GM12892 (cell line): ENCODE results near the gene PNMA8C.

ENCODE experiments used
- POLR2A ChIP-seq: IDR thresholded peaks from 2 replicates; pipeline ENCODE4 v1.6.1; 2011; ENCODE audit warnings: low read depth, low read length, control low read depth
- POLR2AphosphoS5 ChIP-seq: IDR thresholded peaks from 2 replicates; pipeline ENCODE4 v1.6.1; 2011; ENCODE audit warnings: low read depth, low read length, control low read depth
- TAF1 ChIP-seq: IDR thresholded peaks from 2 replicates; pipeline ENCODE4 v1.6.1; 2011; ENCODE audit warnings: low read depth, mild to moderate bottlenecking, control low read depth, low read length, borderline replicate concordance

DNA sequence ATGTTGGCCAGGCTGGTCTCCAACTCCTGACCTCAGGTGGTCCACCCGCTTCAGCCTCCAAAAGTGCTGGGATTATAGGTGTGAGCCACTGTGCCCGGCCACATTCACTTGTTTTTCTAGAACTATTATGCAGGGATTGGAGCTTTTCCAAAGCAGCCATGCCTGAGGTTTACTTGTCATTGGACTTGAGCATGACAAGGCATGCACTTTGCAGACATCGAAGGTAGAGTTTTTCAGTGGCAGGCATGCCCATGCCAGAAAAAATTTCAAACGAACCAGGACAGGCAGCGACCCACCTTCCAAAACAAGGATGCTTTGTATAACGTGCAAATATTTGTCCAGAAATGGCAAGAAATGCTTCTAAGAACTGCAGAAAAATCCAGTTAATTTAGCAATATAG lies 24.9 kb upstream of the PNMA8C start:
- TF ChIP-seq POLR2AphosphoS5 (no peak), POLR2A (no peak), TAF1 (no peak)
